Suprapubic skin (tissue), 4 donors: ENCODE results near the gene SULT1A2. TPM values are rescaled to one million over a fixed set of nuclear protein-coding genes. Genes with fewer than 3 reads are reported as not detected.

Experiments
- DNase-seq, 2 donors: peaks; one replicate each; pipeline ENCODE4 v3.0.0-alpha.2; 2019; ENCODE audit warnings: low spot score in 2 of 2
- H3K27ac ChIP-seq: fragments of 200-600 bp; sonication (generic); one replicate; pipeline ENCODE4 v1.5.1; 2019
- H3K27me3 ChIP-seq: fragments of 200-600 bp; sonication (generic); one replicate; pipeline ENCODE4 v1.5.1; 2019
- H3K36me3 ChIP-seq: fragments of 200-600 bp; sonication (generic); one replicate; pipeline ENCODE4 v1.5.1; 2019
- H3K4me1 ChIP-seq: fragments of 200-600 bp; sonication (generic); one replicate; pipeline ENCODE4 v1.5.1; 2019
- H3K4me3 ChIP-seq: fragments of 200-600 bp; sonication (generic); one replicate; pipeline ENCODE4 v1.5.1; 2019; ENCODE audit warnings: mild to moderate bottlenecking
- H3K9me3 ChIP-seq: fragments of 200-600 bp; sonication (generic); one replicate; pipeline ENCODE4 v1.5.1; 2019
- CTCF ChIP-seq, 2 donors: fragments of 200-600 bp in 1 of 2; fragments of 450-650 bp in 1 of 2; sonication (generic) in 1 of 2; IDR thresholded peaks; one replicate each; pipeline ENCODE4 v1.5.1; 2016 to 2019; ENCODE audit warnings: antibody characterized with exemption in 2 of 2, mild to moderate bottlenecking in 1 of 2, moderate library complexity in 1 of 2
- EP300 ChIP-seq: sonication (generic); formaldehyde crosslinking; IDR thresholded peaks from one replicate; pipeline ENCODE4 v1.6.1; 2017; ENCODE audit warnings: antibody characterized with exemption
- POLR2A ChIP-seq, 2 donors: fragments of 450-650 bp; IDR thresholded peaks; one replicate each; pipeline ENCODE4 v1.6.1; 2017; ENCODE audit warnings: antibody characterized with exemption in 2 of 2, mild to moderate bottlenecking in 2 of 2, moderate library complexity in 2 of 2
- POLR2AphosphoS5 ChIP-seq, 3 donors: sonication (generic); formaldehyde crosslinking; IDR thresholded peaks; one replicate each; pipeline ENCODE4 v1.6.1; 2017; ENCODE audit warnings: antibody characterized with exemption in 3 of 3
- WGBS: methylation state at CpG from one replicate; pipeline ENCODE4 v1.1.5; 2018; 5-methylcytosine and 5-hydroxymethylcytosine counted together
- total RNA-seq, 4 donors: library from RNA; depleted of rRNA; stranded (reverse); fragments of >200 nt; gene quantifications; one replicate each; pipeline ENCODE4 v1.1.0, GENCODE V29; 2016

SULT1A2 gene
- total RNA-seq, 4 donors from 2014 or later: not detected

- Histone ChIP-seq H3K36me3 (peaks cover 61% of the 10 kb centered on the region), H3K27me3 (no peaks in the 10 kb centered on the region), H3K27ac (no peak overlapping the region), H3K4me3 (no peak overlapping the region), H3K4me1 (no peaks in the 10 kb centered on the region), H3K9me3 (no peaks in the 10 kb centered on the region)
- WGBS: 92% methylated on average over 4 of the region's 6 CpGs
- TF ChIP-seq EP300 (no peak), CTCF (IDR thresholded peaks at IDR 0.05) (no peak), POLR2A (IDR thresholded peaks at IDR 0.05) (no peak), POLR2AphosphoS5 (IDR thresholded peaks at IDR 0.05) (no peak)
- no peak for DNase-seq
These were observed 5.5 kb downstream of the SULT1A2 start for GRCh38 chr16:28591355-28591754.

GRCh38 chr16:28590384-28591340, 6.2 kb downstream of the SULT1A2 start:
- no peak for DNase-seq
- Histone ChIP-seq H3K27ac (no peak overlapping the region), H3K9me3 (no peaks in the 10 kb centered on the region), H3K36me3 (peaks cover 67% of the 10 kb centered on the region), H3K4me3 (no peak overlapping the region), H3K27me3 (no peaks in the 10 kb centered on the region), H3K4me1 (no peaks in the 10 kb centered on the region)
- TF ChIP-seq CTCF (IDR thresholded peaks at IDR 0.05) (no peak), POLR2AphosphoS5 (IDR thresholded peaks at IDR 0.05) (no peak), EP300 (no peak)
- 89% methylated on average over 19 of the region's 22 CpGs for WGBS

- no CpG with 5 or more reads among the region's 13 CpGs for WGBS
- Histone ChIP-seq H3K4me1 (no peaks in the 10 kb centered on the region), H3K27me3 (no peaks in the 10 kb centered on the region), H3K36me3 (peaks cover 75% of the 10 kb centered on the region), H3K9me3 (no peaks in the 10 kb centered on the region), H3K4me3 (no peak overlapping the region), H3K27ac (no peak overlapping the region)
- TF ChIP-seq EP300 (no peak), POLR2A (IDR thresholded peaks at IDR 0.05) (no peak), CTCF (IDR thresholded peaks at IDR 0.05) (no peak), POLR2AphosphoS5 (IDR thresholded peaks at IDR 0.05) (no peak)
- DNase-seq: no peak
These were observed 6.9 kb downstream of the SULT1A2 start for GRCh38 chr16:28589930-28590329.

- H3K4me3 ChIP-seq: no peak overlapping the region
- TF ChIP-seq EP300 (no peak), POLR2A (IDR thresholded peaks at IDR 0.05) (no peak), CTCF (IDR thresholded peaks at IDR 0.05) (no peak), POLR2AphosphoS5 (IDR thresholded peaks at IDR 0.05) (no peak)
- no peaks in the 10 kb centered on the region for H3K9me3 ChIP-seq
- no peak overlapping the region for H3K27ac ChIP-seq
- no peak for DNase-seq
- no peaks in the 10 kb centered on the region for H3K27me3 ChIP-seq
- no peaks in the 10 kb centered on the region for H3K4me1 ChIP-seq
- H3K36me3 ChIP-seq: peaks cover 80% of the 10 kb centered on the region
- 95% methylated on average over 8 of the region's 8 CpGs for WGBS
These were observed 7.8 kb downstream of the SULT1A2 start for GRCh38 chr16:28589069-28589468.

- no peak overlapping the region for H3K27ac ChIP-seq
- no peak for DNase-seq
- no peak for TF ChIP-seq EP300
- TF ChIP-seq POLR2A (IDR thresholded peaks at IDR 0.05): no peak
- no peak for TF ChIP-seq POLR2AphosphoS5 (IDR thresholded peaks at IDR 0.05)
- TF ChIP-seq CTCF (IDR thresholded peaks at IDR 0.05): no peak
- no peaks in the 10 kb centered on the region for H3K4me1 ChIP-seq
- H3K27me3 ChIP-seq: no peaks in the 10 kb centered on the region
- WGBS: 79% methylated on average over 5 of the region's 8 CpGs
- peaks cover 93% of the 10 kb centered on the region for H3K36me3 ChIP-seq
- no peak overlapping the region for H3K4me3 ChIP-seq
- no peaks in the 10 kb centered on the region for H3K9me3 ChIP-seq
These were observed 9.5 kb downstream of the SULT1A2 start for GRCh38 chr16:28587386-28587785.
